Fibroblast of upper back skin (primary cell): ENCODE results near the gene CLDN22.
"Not testable (repeated sequence)": the region's sequence is repeated elsewhere in the genome, so short reads cannot be mapped to it uniquely, and the experiment has no call there.

ENCODE experiments used
- DNase-seq: peaks from one replicate; pipeline ENCODE4 v3.0.0-alpha.2; 2013

CLDN22 gene

GRCh38 chr4:183345261-183345660 is 25.2 kb upstream of the CLDN22 start:
- no peak for DNase-seq

GRCh38 chr4:183344523-183345255 is 24.6 kb upstream of the CLDN22 start:
- no peak for DNase-seq

GRCh38 chr4:183343730-183344129 is 23.7 kb upstream of the CLDN22 start:
- DNase-seq = no peak

GRCh38 chr4:183342541-183343533 is 22.8 kb upstream of the CLDN22 start:
- DNase-seq = peak; percentile 26

GRCh38 chr4:183337833-183338232 is 17.8 kb upstream of the CLDN22 start:
- DNase-seq = no peak

- no peak for DNase-seq
These were observed 17.3 kb upstream of the CLDN22 start for GRCh38 chr4:183337349-183337748.

GRCh38 chr4:183335369-183335940 is 15.4 kb upstream of the CLDN22 start:
- peak; percentile 94 for DNase-seq

GRCh38 chr4:183333983-183334382 is 13.9 kb upstream of the CLDN22 start:
- DNase-seq = no peak

GRCh38 chr4:183333202-183333601 is 13.1 kb upstream of the CLDN22 start:
- DNase-seq = no peak

- no peak for DNase-seq
These were observed 12.4 kb upstream of the CLDN22 start for GRCh38 chr4:183332447-183332846.

GRCh38 chr4:183330841-183331240 is 10.8 kb upstream of the CLDN22 start:
- DNase-seq = no peak

GRCh38 chr4:183329954-183330742 is 10.1 kb upstream of the CLDN22 start:
- DNase-seq = no peak

- no peak for DNase-seq
These were observed 9.2 kb upstream of the CLDN22 start for GRCh38 chr4:183329244-183329643.

- DNase-seq = peak; percentile 32
These were observed 8.8 kb upstream of the CLDN22 start for GRCh38 chr4:183328832-183329231.

GRCh38 chr4:183327827-183328226 is 7.8 kb upstream of the CLDN22 start:
- no peak for DNase-seq

- DNase-seq = no peak
These were observed 6.8 kb upstream of the CLDN22 start for GRCh38 chr4:183326853-183327252.

- not testable (repeated sequence) for DNase-seq
These were observed 6.3 kb upstream of the CLDN22 start for GRCh38 chr4:183326387-183326786.

GRCh38 chr4:183324619-183325018 is 4.5 kb upstream of the CLDN22 start:
- DNase-seq = no peak

GRCh38 chr4:183324056-183324455 is 4.0 kb upstream of the CLDN22 start:
- not testable (repeated sequence) for DNase-seq

- no peak for DNase-seq
These were observed 3.2 kb upstream of the CLDN22 start for GRCh38 chr4:183323295-183323694.

GRCh38 chr4:183322326-183322725 is 2.2 kb upstream of the CLDN22 start, which contains the start of gene CLDN24:
CLDN24 (minus strand) TSS chr4:183322426; CDS start chr4:183322426, 0 bp downstream.
- no peak for DNase-seq

- DNase-seq = no peak
These were observed 1.4 kb upstream of the CLDN22 start for GRCh38 chr4:183321516-183321915.

GRCh38 chr4:183321079-183321478 is 1.0 kb upstream of the CLDN22 start:
- DNase-seq = no peak
